HG03520 (cell line): ENCODE measurements around the gene SLC6A19.

Experiments
- ATAC-seq: cut with Tn5 transposase; IDR thresholded peaks from one replicate; pipeline ENCODE4 v1.9.1; 2021; ENCODE audit warnings: mild to moderate bottlenecking, moderate library complexity; ENCODE audit not compliant: unreplicated experiment

Gene SLC6A19

DNA sequence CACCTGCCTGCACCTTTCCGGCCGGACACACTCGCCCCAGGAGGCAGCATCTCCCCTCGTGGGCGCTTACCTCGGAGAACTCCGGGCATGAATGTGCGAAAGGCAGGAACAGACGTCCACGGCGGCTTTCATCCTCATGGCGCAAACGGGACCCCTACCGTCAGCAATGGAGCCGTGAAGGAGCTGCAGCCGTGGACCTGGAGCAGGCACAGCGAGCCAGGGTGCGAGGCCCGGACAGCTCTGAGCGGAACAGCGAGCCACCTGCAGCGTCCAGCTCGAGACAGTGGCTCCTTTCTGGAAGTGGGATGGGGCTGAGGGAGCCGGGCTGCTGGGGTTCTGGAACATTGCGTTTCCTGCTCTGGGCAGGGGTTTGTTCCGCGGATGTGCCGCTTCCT lies 7.8 kb upstream of the SLC6A19 start:
- no peak for ATAC-seq

DNA sequence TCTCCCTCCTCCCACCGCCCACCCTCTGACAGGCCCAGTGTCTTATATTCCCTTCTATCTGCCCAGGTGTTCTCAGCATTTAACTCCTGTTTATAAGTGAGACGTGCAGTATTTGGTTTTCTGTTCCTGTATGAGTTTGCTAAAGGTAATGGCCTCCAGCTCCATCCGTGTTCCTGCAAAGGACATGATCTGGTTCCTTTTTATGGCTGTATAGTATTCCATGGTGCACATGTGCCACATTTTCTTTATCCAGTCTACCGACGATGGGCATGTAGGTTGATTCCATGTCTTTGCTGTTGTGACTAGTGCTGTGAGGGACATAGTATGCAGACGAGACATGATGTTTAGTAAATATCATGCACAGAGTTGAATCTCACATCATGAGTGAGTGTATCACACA lies 7.0 kb upstream of the SLC6A19 start:
- ATAC-seq: no peak

DNA sequence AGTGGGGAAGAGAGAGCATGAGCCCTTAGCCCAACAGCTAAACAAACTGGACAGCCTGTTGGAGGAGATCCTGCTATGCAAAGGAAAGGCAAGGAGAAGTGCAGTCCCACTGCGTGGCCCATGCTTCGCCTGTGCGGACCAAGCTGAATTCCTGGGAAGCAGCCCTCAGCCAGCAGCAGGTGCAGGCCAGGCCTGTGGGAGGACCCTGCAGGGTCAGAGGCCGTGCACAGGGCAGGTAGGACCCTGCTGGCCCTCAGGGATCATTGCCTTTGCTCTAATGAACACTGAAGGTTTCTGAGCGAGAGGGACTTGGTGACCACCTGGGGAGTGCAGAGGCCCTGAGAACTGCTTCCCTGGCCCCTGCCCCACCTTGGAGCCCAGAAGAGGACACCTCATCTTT lies 6.0 kb upstream of the SLC6A19 start:
- ATAC-seq: no peak

DNA sequence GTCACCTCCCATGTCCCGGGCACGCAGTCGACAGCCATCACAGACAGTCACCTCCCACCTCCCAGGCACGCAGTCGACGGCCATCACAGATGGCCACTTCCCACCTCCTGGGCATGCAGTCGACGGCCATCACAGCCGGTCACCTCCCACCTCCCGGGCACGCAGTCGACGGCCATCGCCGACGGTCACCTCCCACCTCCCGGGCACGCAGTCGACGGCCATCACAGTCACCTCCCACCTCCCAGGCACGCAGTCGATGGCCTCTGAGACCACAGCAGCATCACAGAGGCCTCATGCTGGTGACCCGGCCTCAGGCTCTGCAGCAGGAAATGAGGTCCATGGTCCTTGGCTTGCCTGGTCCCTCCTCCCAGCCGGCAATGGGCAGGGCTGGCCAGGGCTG lies 5.5 kb upstream of the SLC6A19 start:
- no peak for ATAC-seq

DNA sequence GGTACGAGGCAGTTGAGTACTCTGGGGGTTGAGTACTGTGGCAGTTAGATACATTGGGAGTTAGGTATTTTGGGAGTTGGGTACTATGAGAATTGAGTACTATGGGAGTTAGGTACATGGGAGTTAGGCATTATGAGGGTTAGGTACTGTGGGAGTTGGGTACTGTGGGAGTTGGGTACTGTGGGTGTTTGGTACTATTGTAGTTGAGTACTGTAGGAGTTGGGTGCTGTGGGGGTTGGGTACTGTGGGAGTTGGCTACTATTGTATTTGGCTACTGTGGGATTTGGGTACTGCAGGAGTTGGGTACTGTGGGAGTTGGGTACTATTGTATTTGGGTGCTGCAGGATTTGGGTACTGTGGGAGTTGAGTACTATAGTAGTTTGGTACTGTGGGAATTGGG lies 4.8 kb upstream of the SLC6A19 start:
- no peak for ATAC-seq

DNA sequence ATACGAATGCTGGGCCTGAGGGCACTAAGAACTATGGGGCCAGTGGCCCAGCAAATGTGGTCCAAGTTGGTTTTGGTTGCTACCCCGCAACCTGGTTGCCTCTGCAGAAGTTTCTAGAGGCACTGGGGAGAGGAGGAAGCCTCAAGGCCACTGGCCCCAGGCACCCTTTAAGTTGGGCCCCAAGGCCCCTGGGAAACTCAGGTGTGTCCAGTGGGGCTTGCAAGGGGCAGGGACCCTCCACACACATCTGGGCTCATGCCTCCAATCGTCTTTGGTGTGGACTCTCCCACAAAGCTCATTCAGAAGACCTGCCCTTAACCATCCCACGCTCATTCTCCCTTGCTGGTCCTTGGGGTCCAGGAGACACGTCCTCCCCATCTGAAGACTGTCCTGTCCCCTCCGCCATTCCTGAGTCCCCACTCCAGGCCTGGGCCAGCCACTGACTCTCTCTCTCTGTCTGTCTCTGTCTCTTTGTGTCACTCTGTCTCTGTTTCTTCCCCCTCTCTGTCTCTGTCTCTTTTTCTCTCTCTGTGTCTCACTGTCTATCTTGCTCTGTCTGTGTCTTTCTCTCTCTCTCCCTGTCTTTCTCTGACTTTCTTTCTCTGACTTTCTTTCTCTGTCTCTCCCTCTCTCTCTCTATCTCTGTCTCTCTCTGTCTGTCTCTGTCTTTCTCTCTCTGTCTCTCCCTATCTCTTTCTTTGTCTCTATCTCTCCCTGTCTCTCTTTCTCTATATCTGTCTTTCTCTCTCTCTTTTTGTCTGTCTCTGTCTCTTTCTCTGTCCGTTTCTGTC lies 3.3 kb upstream of the SLC6A19 start:
- ATAC-seq: no peak

DNA sequence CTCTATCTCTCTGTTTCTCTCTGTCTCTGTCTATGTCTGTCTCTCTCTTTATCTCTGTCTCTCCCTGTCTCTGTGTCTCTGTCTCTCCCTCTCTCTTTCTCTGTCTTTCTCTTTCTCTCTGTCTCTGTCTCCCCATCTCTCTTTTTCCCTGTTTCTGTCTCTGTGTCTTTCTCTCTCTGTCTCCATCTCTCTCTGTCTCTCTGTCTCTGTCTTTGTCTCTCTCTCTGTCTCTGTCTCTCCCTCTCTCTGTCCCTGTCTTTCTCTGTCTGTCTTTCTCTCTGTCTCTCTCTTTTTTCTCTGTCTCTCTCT lies 2.1 kb upstream of the SLC6A19 start:
- no peak for ATAC-seq

DNA sequence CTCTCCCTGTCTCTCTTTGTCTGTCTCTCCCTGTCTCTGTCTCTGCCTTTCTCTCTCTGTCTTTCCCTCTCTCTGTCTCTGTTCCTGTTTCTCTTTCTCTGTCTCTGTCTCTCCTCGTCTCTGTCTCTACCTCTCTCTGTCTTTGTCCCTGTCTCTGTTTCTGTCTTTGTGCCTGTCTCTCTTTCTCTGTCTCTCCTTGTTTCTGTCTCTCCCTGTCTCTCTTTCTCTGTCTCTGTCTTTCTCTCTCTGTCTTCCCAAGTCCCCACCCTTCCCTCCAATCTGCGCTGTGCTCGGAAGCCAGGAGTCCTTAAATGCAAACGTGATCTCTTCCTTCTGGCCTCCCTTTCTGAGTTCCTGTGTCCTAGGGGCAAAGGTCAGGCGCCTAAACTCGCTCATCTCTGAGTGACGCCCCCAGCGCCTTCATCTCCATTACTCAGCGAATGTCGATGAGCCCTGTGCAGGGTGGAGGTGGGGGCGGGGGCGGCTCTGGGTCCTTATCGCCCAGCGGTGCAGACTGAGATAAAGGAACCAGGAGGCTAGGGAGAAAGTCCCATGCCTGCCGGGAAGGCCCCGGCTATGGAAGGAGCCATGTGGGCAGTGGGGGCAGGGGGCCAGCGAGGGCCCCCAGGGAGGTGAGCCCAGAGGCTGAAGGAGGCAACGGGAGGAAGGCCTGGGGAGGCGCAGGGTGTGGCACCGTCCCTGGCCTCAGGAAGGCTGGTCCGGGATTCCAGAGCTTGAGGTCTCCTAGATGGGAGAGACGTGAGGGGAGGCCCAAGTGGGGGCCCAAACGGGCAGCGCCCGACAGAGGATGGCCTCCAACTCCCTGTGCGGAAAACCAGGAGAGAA lies 1.5 kb upstream of the SLC6A19 start:
- no peak for ATAC-seq

DNA sequence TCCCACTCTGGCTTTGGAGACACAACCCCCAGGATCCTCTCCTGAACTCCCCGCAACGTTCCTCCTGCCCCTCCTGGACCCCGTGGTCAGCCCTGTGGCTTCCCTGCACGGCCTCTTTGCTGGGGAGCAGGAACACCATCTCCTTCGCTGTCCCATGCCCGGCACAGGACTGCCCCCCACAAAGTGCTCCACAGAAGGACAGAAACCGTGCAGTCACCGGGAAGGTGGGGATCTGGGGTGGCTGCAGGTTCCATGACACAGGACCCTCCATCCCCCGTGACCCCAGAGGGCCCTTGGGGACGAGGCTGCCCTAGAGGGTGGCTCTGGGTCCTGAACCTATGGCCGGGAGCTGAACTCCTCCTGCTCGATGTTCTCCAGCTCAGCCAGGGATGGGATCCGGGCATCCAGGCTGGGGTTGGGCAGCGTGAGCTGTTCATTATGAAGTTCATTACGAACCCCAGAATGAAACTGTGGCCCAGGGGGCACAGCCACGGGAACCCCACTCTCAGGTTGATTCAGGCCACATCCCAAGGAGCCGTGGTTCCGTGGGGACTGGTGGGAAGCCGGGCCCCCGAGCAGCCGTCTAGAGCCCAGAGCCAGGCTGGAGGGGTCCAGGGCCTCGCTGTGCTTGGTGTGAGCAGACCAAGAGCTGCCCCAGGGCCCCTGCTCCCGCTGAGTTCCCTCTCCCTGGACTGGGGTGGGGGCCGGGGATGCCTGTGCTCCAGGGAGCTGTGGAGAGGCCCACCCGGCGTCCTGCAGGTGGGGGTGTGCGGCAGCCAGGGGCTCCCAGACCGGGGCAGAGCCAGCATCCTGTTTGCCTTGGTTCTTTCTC lies 684 bp upstream of the SLC6A19 start:
- no peak for ATAC-seq

DNA sequence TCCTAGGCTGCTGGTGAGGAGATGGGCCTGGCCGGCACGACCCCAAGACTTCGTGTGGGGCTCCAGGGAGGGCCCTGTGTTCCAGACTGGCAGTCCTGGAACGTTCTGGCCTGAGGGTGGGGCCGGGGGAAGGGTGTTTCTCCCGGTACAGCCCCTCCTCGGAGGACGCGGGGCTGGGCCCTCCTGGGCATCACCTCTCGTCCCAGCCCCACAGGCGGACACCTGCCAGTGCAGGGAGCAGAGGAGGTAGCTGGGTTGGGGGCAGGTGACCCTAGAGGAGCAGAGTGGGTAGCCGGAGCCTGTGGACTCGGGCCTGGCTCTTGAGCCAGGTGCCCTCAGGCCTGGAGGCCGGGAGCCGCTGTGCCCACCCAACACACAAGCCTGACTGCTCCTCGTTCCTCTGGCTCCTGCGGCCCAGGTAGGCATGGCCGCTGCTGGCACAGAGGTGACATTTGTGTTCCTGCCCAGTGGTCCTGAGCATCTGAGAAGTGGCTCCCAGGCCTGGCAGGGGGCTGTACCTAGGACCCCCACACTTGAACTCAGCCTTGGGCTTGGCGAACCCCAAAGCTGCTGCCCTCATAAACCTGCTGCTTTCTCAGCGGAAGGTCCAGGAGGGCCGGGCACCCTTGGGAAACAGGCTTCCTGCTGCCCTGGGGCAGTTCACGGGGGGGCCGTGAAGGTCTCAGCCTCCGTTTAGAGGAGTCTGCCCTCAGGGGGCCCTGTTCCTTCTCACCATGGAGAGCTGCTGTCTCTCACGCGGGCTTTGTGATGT lies 817 bp downstream of the SLC6A19 start:
- ATAC-seq: no peak

DNA sequence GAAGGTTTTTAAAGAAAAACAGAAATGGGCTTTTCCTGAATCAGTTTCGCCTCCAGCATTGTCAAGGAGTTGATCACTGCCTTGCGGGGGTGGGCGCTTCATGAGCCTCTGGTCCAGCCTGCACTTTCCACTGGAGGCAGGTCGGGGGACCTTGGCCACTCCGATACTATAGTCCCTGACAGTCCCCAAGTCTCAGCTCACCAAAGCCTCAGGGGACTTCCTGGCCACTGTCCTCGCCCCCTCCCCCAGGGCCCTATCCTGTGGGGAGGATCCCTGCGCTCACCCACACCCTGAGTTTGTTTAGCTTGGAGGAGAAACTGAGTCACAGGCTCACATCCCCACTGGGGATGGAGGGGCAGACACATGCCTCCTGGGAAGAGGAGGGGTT lies 1.4 kb downstream of the SLC6A19 start:
- no peak for ATAC-seq

DNA sequence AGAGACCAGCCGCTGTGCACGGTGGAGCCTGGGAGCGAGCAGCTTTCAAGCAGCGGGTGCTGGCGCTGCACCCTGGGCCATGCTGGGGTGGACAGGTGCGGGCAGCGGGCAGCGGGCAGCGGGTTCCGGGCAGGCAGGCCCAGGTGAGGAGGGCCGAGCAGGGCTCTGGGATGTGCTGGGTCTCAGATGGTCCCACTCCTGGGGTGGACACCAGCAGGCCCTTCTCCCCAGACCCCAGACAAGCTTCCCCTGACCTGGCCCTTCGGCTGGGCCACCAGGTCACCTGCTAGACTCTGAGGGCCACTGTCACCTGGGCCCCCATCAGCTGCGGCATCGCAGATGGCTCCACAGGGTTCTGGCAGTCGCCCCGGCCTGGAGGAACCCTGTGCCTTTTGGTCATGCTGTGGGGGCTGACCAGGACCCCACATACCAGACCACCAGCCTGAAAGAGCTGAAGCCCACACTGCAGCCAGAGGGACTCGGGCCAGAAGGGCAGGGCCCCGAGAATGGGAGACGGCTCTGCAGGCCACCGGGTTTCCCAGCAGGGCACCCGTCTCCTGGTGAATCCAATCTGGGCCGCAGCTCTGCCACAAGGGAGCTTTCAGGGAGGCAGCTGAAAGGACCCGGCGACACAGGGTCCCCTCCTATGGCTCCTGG lies 2.0 kb downstream of the SLC6A19 start:
- no peak for ATAC-seq

DNA sequence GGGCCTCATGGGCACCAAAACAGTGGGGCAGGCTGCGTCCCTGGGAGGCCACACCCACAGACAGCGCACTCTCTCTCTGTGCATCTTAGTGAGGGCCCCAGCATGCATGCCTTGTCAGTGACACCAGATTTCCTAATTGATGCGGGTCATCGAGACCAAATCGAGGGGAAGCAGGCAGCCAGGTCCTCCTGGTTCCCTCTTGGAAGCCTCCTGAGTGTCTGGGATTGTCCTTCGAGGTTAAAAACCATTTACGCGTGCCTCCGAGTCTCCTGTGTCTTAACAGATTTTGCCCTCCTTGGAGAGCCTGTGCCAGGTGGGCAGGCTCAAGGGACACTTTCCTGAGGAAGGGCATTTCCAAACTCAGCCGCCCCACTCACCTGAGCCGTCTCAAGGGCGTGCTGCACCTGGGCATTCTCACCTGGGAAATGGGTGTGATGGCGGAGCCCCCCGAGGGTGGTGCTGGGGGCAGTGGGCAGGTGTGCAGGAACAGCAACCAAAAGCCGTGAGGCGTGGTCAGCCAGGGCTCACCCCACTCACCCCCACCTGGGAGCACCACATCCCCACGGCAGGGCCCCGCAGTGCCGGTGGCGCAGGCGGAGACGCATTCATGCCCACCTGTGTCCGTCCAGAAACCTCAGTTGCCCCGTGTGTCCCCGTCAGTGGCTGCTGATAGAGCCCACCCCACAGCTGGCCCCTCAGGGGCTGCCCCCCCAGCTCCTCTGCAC lies 2.7 kb downstream of the SLC6A19 start:
- no peak for ATAC-seq

DNA sequence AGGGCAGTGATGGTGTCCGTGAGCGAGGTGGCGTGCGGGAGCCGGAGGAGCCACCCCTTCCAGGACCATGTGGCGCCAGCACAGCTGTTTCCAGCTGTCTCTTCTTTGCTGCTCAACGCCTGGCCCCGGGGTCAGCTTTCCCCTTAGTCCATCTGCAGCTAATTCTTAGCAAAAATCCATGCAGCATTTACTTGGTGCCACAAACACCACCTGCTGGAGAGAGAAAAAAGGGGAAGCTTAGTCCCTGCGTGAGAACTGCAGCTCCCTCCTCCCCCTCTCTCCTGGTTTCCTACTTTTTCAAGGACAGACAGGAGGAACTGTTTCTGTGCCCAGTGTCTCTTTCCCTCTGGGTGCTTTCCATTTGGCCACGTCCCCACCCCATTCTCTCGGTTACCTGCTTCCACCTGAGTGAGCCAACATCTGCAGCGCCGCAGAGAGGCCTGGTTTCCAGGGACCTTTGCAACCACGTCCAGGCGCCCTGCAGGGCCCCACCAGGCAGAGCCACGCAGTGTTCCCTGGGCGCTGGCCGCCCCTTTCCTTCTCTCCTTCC lies 3.4 kb downstream of the SLC6A19 start:
- ATAC-seq: no peak

DNA sequence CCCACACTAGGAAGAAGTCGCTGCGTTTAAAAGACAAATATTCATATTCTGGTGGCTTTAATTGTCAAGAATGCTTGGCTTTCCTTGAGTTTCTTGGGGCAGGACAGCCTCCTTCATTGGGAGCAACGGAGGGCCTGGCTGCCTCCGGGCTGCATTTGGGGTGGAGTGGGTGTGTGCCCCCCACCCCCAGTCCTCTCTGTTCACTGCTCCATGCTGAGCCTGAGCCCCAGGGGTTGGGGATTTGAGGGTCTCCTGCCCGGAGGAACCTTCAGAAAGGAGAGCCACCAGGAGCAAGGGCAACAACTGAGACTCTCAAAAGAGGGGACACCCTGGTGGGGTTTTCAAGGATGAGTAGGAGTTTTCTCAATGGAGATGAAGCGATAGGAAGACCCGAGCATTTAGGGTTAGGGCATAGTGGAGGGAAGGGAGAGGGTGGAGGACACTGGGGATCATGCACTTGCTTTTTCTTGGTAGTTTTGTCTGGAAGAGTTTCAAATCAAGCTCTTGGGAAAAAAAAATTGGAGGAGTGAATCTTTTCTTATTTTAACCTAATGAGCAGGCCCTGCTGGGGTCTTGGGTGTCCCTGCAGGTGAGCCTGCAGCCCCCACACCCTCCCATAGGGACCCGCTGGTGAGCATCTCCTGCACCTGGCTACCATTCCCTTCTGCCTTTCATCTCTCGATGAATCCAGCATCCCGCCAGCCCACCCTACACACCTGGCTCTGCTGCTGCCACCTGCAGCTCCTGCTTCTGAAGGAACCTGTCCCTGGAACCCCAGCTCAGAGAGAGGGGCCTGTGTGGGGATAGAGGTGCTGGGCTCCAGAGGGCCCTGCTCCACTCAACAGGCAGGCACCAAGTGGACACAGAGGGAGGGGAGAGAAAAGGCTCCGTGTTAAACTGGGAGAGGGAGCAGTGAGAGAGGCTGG lies 4.1 kb downstream of the SLC6A19 start:
- no peak for ATAC-seq

DNA sequence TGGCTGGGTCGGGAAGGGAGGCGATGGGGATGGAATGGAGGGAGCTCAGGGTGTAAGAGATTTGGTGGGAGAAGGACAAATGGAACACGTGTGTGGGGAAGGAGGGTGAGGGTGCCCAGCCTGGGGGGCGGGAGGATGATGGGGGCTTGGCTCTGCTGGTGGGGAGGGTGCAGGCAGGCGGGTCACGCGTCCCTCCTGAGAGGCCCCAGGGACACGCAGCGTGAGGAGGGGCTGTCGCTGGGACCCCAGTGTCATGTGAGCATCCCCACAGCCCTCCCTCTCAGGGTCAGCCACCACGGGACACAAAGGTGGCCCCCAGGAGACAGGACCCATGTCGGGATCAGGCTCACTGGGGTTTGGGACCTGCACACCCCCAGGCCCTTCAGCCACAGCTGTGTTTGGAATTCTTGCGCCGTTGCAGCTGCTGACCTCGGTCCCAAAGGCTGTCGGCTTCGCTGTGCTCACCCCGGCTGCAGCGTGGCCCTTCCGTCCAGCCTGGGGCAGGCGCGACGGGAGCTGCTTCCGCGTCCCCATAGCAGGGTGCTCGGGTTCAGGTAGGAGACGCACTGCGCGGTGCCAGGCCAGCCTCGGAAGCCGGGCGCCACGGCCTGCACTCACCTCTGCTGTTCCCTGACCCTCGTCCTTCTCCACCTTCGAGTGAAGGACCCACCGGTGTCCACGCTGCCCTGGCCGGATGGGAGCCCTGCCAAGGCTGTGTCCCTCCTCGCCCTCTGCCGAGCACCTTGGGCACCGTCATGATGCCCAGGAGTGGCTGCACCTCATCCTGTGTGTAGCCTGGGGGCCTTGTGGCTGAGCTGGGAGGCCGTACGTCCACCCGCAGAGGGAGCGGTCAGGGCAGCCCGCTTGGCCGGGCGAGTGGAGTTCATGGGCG lies 5.4 kb downstream of the SLC6A19 start:
- ATAC-seq: no peak

DNA sequence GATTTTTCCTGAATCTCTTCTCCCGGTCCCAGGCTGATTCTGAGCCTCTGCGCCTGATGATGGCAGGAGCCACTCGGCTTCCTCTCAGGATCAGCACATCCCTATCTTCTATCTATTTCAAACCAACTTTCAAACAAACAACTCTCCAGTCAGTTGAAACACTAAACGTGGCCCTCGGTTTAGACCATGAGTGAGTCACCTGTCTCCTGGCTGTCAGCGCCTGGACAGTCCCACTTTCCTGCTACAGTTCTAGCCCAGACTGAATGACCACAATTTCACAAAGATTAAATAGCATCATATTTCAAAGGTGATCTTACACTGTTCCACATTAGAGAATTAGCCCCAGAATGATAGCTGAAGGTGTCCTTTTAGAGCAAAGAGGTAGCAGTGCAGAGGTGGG lies 6.2 kb downstream of the SLC6A19 start:
- no peak for ATAC-seq
